Parathyroid adenoma (tissue), 2 donors: ENCODE results near the gene PCTP.

Experiments used
- H2AFZ ChIP-seq: fragments of 300-600 bp; sonication (generic); one replicate; pipeline ENCODE4 v1.7.0; 2017; ENCODE audit warnings: antibody characterized with exemption, mild to moderate bottlenecking
- H3K27ac ChIP-seq: fragments of 300-600 bp; sonication (generic); one replicate; pipeline ENCODE4 v1.7.0; 2017
- H3K27me3 ChIP-seq: fragments of 300-600 bp; sonication (generic); one replicate; pipeline ENCODE4 v1.7.0; 2017; ENCODE audit warnings: low read length; ENCODE audit not compliant: control insufficient read depth, insufficient read depth
- H3K36me3 ChIP-seq: fragments of 300-600 bp; sonication (generic); one replicate; pipeline ENCODE4 v1.7.0; 2017; ENCODE audit warnings: low read length; ENCODE audit not compliant: control insufficient read depth, insufficient read depth
- H3K4me1 ChIP-seq: fragments of 300-600 bp; sonication (generic); one replicate; pipeline ENCODE4 v1.7.0; 2017; ENCODE audit warnings: control low read depth
- H3K4me2 ChIP-seq: fragments of 300-600 bp; sonication (generic); one replicate; pipeline ENCODE4 v1.7.0; 2017; ENCODE audit warnings: low read length
- H3K4me3 ChIP-seq: fragments of 300-600 bp; sonication (generic); one replicate; pipeline ENCODE4 v1.7.0; 2017; ENCODE audit warnings: low read depth, low read length
- H3K79me2 ChIP-seq: fragments of 300-600 bp; sonication (generic); one replicate; pipeline ENCODE4 v1.7.0; 2017; ENCODE audit warnings: control low read depth
- H3K9ac ChIP-seq: fragments of 300-600 bp; sonication (generic); one replicate; pipeline ENCODE4 v1.7.0; 2017; ENCODE audit warnings: mild to moderate bottlenecking
- H3K9me3 ChIP-seq: fragments of 300-600 bp; sonication (generic); one replicate; pipeline ENCODE4 v1.7.0; 2017; ENCODE audit warnings: low read length; ENCODE audit not compliant: control insufficient read depth
- TF ChIP-seq, protein P1 (sequence below): fragments of 300-600 bp; sonication (generic); IDR thresholded peaks from one replicate; pipeline ENCODE4 v1.7.0; 2017; ENCODE audit warnings: antibody characterized with exemption, mild to moderate bottlenecking
- donor health status: primary hyperparathyroidism.

The PCTP gene

DNA sequence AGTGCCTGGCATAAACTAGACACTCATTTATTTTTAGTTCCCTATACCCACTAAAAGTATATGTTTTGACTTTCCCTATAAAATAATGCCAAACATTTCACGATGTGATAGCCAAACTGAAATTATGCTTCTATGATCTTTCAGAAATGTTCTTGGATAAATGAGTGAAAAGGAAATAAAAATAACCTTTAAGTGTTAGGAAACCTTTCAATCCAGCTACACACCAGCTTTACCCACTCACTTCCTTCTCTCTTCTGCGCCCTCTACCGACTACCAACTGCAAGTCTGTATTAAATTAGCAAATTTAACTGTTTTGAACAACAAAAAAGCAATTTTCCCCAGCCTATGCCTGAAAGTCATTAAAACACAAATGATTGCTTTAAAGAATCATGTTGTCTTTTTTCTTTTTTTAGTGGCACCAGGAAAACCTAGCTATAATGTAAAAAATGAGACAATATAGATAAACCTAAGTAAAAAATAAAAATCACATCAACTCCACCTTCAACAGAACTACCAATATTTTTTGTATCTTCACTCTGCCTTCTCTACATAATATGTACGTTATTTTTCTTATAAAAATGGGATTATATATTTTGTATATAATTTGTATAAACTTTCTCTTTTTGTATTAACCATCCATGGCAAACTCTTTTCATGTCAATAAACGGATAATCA, 15.0 kb upstream of the PCTP start:
- no peak overlapping the region for H3K4me2 ChIP-seq
- H3K4me3 ChIP-seq, result no peak overlapping the region
- H3K36me3 ChIP-seq, result no peaks in the 10 kb centered on the region
- H3K27me3 ChIP-seq, result no peaks in the 10 kb centered on the region
- no peak overlapping the region for H2AFZ ChIP-seq
- no peaks in the 10 kb centered on the region for H3K4me1 ChIP-seq
- H3K9ac ChIP-seq, result no peak overlapping the region
- H3K9me3 ChIP-seq, result no peaks in the 10 kb centered on the region
- TF ChIP-seq, protein P1, sequence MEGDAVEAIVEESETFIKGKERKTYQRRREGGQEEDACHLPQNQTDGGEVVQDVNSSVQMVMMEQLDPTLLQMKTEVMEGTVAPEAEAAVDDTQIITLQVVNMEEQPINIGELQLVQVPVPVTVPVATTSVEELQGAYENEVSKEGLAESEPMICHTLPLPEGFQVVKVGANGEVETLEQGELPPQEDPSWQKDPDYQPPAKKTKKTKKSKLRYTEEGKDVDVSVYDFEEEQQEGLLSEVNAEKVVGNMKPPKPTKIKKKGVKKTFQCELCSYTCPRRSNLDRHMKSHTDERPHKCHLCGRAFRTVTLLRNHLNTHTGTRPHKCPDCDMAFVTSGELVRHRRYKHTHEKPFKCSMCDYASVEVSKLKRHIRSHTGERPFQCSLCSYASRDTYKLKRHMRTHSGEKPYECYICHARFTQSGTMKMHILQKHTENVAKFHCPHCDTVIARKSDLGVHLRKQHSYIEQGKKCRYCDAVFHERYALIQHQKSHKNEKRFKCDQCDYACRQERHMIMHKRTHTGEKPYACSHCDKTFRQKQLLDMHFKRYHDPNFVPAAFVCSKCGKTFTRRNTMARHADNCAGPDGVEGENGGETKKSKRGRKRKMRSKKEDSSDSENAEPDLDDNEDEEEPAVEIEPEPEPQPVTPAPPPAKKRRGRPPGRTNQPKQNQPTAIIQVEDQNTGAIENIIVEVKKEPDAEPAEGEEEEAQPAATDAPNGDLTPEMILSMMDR, result peak; percentile 46
- H3K27ac ChIP-seq, result no peak overlapping the region
- no peaks in the 10 kb centered on the region for H3K79me2 ChIP-seq

DNA sequence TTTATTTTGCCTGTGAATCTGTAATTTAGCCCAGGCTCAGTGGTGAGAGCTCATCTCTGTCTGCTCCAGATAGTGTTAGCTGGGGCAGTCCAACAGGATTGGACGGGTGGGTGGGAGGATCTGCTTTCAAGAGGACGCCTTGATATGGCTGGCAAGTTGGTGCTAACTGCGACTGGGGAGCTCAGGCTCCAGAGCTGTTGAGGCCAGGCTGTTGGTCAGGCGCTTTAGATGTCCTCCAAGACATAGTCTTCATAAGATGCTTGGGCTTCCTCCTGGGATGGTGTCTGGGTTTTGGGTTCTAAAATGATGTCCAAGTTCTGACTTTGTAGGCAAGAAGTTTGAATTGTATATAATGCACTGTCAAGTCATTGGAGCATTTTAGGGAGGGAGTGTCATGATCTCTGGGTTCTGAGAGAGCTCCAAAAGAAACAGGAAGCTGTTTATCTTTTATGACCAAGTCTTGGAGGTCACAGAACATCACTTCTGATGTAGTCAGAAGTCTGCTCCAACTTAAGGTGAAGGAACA, 12.8 kb upstream of the PCTP start:
- no peaks in the 10 kb centered on the region for H3K36me3 ChIP-seq
- H3K4me3 ChIP-seq, result no peak overlapping the region
- H3K79me2 ChIP-seq, result no peaks in the 10 kb centered on the region
- H2AFZ ChIP-seq, result no peak overlapping the region
- no peak overlapping the region for H3K4me2 ChIP-seq
- H3K27ac ChIP-seq, result no peak overlapping the region
- H3K27me3 ChIP-seq, result no peaks in the 10 kb centered on the region
- no peak overlapping the region for H3K9ac ChIP-seq
- no peaks in the 10 kb centered on the region for H3K9me3 ChIP-seq
- TF ChIP-seq, protein P1, result no peak
- no peaks in the 10 kb centered on the region for H3K4me1 ChIP-seq

DNA sequence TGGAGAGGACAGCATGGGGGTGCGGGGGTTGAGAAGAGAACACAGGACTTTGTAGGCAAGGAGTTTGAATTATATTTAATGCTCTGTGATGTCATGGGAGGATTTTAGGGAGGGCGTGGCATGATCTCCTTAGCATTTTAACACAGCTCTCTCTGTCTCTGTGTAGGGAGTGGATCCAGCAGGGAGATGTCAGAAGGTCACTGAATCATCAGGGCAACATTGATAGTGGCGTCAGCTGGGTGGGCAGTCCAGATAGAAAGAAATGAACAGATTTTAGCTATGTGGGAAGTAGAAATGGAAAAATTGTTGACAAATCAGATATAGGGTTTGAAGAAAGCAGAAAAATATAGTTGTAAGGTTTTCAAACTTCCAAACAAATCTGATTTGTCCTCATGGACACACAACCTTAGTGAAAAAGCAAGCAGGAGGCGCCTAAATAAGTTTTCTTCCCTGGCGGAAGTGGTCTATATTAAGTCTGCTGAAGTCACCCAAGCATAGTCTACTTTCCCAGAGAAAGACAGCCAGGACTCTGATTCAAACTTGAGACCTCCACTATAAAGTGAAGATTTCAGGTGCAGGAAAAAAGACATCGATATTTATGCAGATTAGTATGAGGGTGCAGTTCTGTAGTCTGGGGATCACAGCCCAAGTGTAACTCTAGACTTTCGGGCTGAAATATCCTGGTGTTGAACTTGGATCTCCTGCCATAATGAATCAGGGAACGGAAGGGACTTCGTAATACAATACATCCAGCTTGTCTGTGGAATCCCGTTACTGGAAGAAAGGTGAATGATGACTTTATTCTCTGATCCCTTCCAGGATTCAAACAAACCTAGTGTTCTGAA, 10.1 kb upstream of the PCTP start:
- H2AFZ ChIP-seq, result no peak overlapping the region
- H3K27ac ChIP-seq, result no peak overlapping the region
- no peaks in the 10 kb centered on the region for H3K36me3 ChIP-seq
- no peaks in the 10 kb centered on the region for H3K4me1 ChIP-seq
- TF ChIP-seq, protein P1, result no peak
- no peaks in the 10 kb centered on the region for H3K27me3 ChIP-seq
- H3K9me3 ChIP-seq, result no peaks in the 10 kb centered on the region
- H3K4me3 ChIP-seq, result no peak overlapping the region
- no peak overlapping the region for H3K9ac ChIP-seq
- no peak overlapping the region for H3K4me2 ChIP-seq
- no peaks in the 10 kb centered on the region for H3K79me2 ChIP-seq

DNA sequence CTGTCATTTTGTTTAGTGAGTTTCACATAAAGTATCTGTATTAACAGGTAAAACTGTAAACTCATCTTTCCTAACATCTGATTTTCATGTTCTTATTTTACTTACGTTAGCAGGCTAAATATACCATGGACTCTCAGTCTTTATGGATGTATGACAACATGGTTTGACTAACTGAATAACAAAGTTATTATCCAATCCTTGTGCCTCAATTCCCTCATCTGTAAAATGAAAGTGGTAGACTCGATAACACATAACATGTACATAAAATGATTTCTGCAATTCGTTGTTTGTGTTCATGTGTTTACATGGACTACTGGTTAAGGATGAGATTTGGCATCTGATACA, 9.5 kb upstream of the PCTP start:
- Histone ChIP-seq H3K27ac (no peak overlapping the region), H3K4me2 (no peak overlapping the region)
- TF ChIP-seq, protein P1, result no peak

More for the DNA sequence above, 9.5 kb upstream of the PCTP start:
- H3K4me1 ChIP-seq, result no peaks in the 10 kb centered on the region
- no peaks in the 10 kb centered on the region for H3K27me3 ChIP-seq
- no peak overlapping the region for H2AFZ ChIP-seq
- H3K4me3 ChIP-seq, result no peak overlapping the region
- no peaks in the 10 kb centered on the region for H3K36me3 ChIP-seq
- no peaks in the 10 kb centered on the region for H3K9me3 ChIP-seq
- no peak overlapping the region for H3K9ac ChIP-seq
- no peaks in the 10 kb centered on the region for H3K79me2 ChIP-seq
